Anterior cingulate cortex (tissue), 58 donors: Measurements from ENCODE around the gene BEX4.
"Not testable (repeated sequence)": the region's sequence is repeated elsewhere in the genome, so short reads cannot be mapped to it uniquely, and the experiment has no call there.

ENCODE experiments used
- DNase-seq, 58 donors: peaks; one replicate each; lab custom pipeline; 2025; lab: John Stamatoyannopoulos, UW

The BEX4 gene

GRCh38 chrX:103214870-103215424 is at the start of gene BEX4:
Gene BEX4 (plus strand): TSS chrX:103215108. CDS start chrX:103216154, 1,046 bp downstream.
- DNase-seq = peak; percentile 13 to 89 (median 74)

GRCh38 chrX:103170216-103170615 is 44.7 kb upstream of the BEX4 start:
- DNase-seq = no peak

- DNase-seq = no peak
Observed at GRCh38 chrX:103171353-103171752, 43.6 kb upstream of the BEX4 start.

GRCh38 chrX:103175256-103175655 is 39.7 kb upstream of the BEX4 start:
- not testable (repeated sequence) for DNase-seq

GRCh38 chrX:103175944-103176753 is 38.8 kb upstream of the BEX4 start:
- DNase-seq = peak in 50 of 58 donors; percentile 0 to 70 (median 14)

GRCh38 chrX:103177556-103177955 is 37.4 kb upstream of the BEX4 start:
- no peak for DNase-seq

- DNase-seq = no peak
Observed at GRCh38 chrX:103183912-103184311, 31.0 kb upstream of the BEX4 start.

GRCh38 chrX:103187953-103188475 is 26.9 kb upstream of the BEX4 start:
- DNase-seq = no peak

- no peak for DNase-seq
Observed at GRCh38 chrX:103197721-103198306, 17.1 kb upstream of the BEX4 start.

GRCh38 chrX:103198668-103199067 is 16.2 kb upstream of the BEX4 start:
- DNase-seq = not testable (repeated sequence)

- DNase-seq = no peak
Observed at GRCh38 chrX:103201041-103201440, 13.9 kb upstream of the BEX4 start.

GRCh38 chrX:103210056-103210455 is 4.9 kb upstream of the BEX4 start:
- no peak for DNase-seq

- peak in 32 of 58 donors; percentile 0 to 43 (median 5) for DNase-seq
Observed at GRCh38 chrX:103211012-103211715, 3.7 kb upstream of the BEX4 start.

GRCh38 chrX:103212749-103213457 is 2.0 kb upstream of the BEX4 start:
- no peak for DNase-seq

- DNase-seq = peak in 41 of 58 donors; percentile 1 to 54 (median 19)
Observed at GRCh38 chrX:103215425-103215991, 600 bp downstream of the BEX4 start.

- DNase-seq = peak in 14 of 58 donors; percentile 0 to 63 (median 17)
Observed at GRCh38 chrX:103220511-103221323, 5.8 kb downstream of the BEX4 start.

GRCh38 chrX:103225918-103226317 is 11.0 kb downstream of the BEX4 start:
- DNase-seq = not testable (repeated sequence)

GRCh38 chrX:103233263-103233662 is 18.4 kb downstream of the BEX4 start:
- DNase-seq = no peak

GRCh38 chrX:103234869-103235268 is 20.0 kb downstream of the BEX4 start:
- DNase-seq = no peak
